GM19035 (cell line): Measurements from ENCODE around the gene IPO9.
A peak's percentile ranks its signal among the peaks of the same experiment; 100 is the strongest.

Experiments used
- ATAC-seq: cut with Tn5 transposase; IDR thresholded peaks from one replicate; pipeline ENCODE4 v1.9.1; 2021; ENCODE audit not compliant: unreplicated experiment

IPO9 gene

DNA sequence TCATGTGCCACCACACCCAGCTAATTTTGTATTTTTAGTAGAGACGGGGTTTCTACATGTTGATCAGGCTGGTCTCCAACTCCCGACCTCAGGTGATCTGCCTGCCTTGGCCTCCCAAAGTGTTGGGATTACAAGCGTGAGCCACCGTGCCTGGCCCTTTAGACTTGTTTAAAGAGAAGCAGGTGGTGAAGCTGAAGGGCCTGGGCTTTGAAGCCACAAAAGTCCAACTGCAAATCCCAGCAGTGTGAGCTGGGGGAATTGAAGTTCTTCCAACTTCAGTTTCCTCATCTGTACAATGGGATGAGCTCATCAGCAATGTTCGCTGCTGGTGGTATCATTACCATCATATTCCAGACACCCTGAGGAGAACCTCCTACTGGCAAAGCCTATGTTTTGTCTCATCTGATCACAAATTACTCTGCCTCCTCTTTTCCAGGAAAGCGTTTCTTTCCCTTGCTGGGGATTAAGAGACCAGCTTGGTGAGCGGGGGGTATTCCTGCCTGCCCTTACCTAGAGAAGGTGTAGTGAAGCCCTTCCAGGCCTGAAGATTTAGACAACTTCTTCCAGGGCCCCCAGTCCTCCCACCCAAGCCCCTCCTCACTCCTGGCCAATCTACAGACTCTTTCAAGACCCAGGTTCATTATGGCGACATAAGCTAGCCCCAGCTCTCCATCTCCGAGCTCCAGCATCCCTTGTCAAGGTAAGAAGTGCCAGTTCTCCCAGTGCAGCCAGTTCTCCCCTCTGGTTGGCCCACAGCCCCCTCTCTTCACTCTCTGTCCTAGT, 57.3 kb downstream of the IPO9 start:
- no peak for ATAC-seq

DNA sequence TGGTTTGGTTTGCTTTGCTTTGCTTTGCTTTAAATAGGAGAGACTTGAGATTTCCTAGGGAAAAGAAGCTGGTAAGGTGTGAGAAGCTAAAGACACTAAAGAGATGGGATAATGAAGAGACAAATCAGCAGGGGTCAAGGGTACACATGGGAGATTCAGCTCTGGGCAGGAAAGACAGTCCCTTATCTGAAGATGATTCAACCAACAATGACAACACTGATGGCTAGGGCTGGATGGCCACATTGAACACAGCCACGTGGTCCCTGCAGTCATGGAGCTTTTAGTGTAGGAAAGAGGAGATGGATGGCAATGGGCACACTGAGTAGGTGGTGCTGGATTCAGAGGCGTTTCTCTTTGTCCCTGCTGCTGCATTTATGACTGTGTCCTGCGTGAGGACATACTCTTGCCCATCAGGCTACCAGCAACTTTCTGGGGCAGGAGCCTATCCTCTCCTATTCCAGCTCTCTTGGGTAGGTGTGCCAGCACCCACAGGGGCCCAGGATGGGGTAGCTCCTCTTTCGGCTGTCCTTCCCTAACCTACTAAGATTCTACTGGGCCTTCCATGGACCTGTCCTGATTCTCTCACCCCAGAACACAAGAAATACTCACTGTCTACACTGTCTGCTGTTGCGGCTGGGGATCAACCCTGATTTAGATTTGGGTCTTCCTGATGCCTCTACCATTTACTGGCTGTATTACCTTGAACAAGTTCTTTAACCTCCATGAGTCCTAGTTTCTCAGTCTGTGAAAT, 58.3 kb downstream of the IPO9 start:
- ATAC-seq: no peak

GRCh38 chr1:201888282-201889089, 59.5 kb downstream of the IPO9 start, which contains the start of gene SHISA4:
Gene SHISA4, plus strand, starts transcription at chr1:201888898. Its CDS starts 97 bp downstream, at chr1:201888995.
- no peak for ATAC-seq

DNA sequence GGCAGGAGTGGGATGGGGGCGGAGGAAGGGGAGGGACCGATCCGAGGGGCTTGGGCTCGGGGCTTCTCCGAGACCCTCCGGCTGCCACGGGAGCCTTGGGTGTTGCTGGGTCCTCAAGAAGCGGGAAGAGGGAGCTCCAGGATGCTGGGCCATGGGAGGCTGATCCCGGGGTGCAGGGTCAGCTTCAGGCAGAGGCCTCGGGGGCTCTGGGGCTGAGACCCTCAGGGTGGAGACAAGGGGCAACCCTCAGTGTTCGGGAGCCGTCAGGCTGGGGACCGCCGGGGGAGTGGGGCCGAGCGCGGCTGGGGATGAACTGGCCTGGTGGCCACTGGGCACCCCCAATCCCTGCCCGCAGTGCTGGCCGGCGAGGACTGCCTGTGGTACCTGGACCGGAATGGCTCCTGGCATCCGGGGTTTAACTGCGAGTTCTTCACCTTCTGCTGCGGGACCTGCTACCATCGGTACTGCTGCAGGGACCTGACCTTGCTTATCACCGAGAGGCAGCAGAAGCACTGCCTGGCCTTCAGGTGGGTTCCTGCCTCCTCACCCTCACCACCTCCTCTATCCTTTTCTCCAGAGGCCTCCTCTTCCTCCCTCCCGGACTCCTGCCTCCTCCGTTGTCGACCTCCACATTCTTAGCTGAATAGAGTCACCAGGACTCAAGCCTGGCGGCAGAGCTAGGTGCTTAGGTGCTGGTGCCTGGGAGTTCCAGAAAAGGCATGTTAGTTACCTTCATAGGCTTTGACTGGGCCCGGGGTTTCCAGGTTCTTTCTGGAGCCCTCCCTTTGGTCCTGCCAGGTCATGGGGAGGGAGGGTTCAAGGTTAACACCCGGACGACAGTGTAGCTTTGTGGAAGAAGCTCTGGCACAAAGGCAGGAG, 60.4 kb downstream of the IPO9 start:
- ATAC-seq: no peak

DNA sequence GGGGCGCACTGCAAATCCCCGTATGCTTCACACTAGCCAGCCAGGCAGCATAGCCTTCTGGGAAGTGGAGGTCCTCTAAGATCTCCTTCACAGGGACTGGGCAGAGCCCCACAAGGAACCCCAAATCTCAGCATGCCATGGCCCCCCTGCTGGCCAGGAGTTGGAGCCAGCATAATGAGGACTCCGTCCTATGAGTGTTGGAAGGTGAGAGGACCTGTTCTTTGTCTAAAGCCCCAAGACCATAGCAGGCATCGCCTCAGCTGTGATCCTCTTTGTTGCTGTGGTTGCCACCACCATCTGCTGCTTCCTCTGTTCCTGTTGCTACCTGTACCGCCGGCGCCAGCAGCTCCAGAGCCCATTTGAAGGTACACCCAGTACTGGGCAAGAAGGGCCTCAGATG, 61.3 kb downstream of the IPO9 start:
- ATAC-seq: no peak

DNA sequence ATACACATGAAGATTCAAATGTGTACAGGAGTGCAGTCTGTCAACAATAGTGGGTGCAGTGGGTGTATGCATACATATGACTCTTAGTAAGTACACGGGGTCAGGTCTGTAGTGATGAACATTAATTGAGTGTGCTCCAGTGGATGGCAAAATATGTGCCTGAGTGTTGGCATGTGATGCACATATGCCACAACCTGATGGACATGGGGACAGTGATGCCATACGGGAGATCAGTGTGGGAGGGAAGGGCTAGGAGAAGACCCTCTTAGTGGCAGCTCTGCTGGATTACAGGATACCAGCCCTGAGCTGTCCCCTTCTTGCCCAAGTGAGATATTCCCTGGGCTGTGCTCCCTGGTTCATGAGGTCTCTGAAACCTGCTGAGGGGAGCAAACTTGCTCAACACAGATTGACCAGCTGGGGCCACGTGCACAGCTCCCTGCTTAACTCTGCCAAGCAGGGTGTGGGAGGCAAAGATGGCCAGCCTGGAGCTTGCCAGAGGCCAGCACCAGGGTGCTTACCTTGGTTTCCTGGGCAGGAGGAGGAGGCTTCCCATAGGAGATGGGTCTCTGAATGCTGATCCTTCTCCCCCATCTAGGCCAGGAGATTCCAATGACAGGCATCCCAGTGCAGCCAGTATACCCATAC, 62.0 kb downstream of the IPO9 start:
- ATAC-seq: no peak

DNA sequence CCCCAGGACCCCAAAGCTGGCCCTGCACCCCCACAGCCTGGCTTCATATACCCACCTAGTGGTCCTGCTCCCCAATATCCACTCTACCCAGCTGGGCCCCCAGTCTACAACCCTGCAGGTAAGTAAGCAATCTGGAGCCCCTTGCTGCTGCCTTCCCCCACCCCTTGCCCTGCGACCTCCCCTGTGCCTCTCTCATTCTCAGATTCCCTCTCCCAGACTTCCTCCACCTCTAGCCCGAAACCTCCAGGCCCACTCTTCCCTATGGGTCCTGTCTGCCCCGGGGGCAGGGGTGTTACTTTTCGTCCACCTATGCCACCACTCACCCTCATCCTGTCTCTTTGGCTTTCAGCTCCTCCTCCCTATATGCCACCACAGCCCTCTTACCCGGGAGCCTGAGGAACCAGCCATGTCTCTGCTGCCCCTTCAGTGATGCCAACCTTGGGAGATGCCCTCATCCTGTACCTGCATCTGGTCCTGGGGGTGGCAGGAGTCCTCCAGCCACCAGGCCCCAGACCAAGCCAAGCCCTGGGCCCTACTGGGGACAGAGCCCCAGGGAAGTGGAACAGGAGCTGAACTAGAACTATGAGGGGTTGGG, 62.6 kb downstream of the IPO9 start:
- ATAC-seq: no peak

GRCh38 chr1:201892211-201892610, 63.3 kb downstream of the IPO9 start:
- ATAC-seq: no peak

- ATAC-seq: no peak
Observed at GRCh38 chr1:201893431-201893830, 64.5 kb downstream of the IPO9 start.

DNA sequence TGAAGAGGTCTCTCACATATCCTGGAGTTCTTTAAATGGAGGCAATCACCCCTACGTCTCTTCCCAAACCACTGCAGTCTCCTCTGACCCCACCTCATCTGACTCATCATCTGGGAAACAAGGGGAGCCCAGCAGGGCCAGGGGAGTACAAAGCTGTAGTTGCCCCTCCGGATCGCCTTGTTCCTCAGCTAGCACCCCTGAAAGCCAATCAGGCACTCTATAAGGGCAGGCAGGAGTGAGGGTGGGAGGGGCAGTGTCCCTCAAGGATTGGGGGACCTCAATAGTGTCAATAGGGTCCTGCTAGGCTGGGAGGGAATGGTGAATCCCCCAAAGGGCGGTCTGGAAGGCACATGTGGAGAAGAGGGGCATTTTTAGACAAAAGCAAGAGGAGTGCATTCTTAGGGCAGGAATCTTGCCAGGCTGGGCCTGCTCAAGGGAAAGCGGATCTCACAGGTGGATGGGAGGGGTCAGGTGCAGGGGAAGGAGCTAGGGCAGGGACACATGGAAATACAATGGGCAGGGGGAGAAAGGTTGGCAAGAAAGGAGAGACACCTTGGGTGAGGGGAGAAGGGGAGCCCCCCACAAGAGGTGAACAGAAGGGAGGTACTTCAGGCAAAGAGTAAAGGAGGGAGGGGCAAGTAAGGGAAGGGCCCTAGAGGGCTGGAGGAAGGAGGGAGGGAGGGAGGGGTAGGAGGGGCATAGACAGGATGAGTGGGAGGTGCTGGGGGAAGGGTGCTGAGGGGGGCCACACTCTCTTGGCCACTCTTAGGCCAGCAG, 65.6 kb downstream of the IPO9 start:
- ATAC-seq: no peak

DNA sequence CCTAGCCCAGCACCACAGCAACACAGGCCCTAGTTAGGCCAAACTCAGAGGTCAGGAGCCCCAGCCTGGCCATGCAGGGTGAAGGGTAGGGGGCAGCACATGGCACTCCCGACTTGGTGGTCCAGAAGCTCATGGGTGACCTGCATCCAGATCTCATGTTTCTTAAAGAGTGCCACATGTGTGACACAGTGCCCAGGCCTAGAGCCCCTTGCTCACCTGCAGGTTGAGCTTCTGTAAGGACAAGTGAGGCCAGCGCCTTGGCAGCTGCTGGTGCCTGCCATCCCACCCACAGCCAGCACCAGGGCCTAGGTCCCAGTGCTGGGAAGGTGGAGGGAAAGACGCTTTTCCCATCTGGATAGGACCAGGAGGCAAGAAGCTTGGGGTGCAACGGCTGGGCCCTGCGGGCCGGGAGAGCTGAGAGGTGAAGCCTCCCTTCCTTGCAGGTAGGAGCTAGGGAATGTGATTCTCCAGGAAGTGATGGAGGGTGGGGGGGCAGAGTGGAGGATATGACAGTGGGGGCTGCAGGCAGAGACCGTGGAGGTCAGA, 66.2 kb downstream of the IPO9 start:
- ATAC-seq: no peak

- ATAC-seq: peak; percentile 75
Observed at GRCh38 chr1:201895913-201896807, 67.2 kb downstream of the IPO9 start.

DNA sequence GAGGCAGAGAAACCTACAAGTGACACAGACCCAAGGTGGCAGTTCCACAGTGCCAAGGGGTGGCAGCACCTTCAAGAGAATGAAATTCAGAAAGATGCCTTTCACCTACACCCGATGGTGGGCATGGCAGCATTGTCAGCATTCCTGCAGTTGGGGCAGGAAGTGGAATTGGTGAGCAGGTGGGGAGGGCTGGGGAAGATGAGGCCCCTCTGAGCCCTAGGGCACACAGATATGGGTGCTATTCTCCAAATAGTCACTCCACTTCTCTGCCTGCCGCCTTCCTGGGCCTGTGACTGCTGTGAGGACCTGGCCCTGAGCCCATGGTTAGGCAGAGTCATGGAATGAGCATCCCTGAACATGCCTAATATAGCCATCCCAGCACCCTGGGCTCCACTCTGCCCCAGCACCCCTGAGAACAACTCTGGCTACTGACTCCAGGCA, 68.0 kb downstream of the IPO9 start:
- no peak for ATAC-seq

- ATAC-seq: no peak
Observed at GRCh38 chr1:201898240-201898894, 69.4 kb downstream of the IPO9 start.

DNA sequence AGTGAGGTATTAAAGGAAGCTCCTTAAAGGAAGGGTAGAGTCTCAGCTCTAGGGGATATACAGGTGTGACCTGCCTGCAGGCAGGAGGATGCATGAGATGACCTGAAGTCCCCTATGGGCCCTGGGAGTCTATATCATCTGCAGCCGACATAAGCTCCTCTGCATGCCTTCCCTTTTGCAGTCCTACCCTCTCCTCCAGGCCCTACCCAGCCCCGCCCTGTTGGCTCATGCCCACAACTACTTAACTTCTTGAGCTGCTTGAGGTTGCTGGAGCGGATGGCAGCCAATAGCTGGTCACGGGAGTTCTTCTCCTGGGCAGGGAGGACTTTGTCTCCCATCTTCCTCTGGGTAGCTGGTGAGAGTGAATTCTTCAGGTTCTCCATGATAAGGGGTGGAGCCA, 70.0 kb downstream of the IPO9 start:
- ATAC-seq: no peak

GRCh38 chr1:201899683-201900429, 70.9 kb downstream of the IPO9 start:
- no peak for ATAC-seq
